Activated CD8-positive, alpha-beta T cell treated with anti-CD3 and anti-CD28 coated beads for 36 hours (primary cell): ENCODE data around the gene PTGER4. TPM values are rescaled to one million over a fixed set of nuclear protein-coding genes. Genes with fewer than 3 reads are reported as not detected.
"Not testable (repeated sequence)": the region's sequence is repeated elsewhere in the genome, so short reads cannot be mapped to it uniquely, and the experiment has no call there.

Source experiments
- ATAC-seq: fragments of 200-7000 bp; cut with Tn5 transposase; one replicate; pipeline ENCODE4 v1.10.0; 2021; ENCODE audit warnings: mild to moderate bottlenecking, moderate library complexity
- CTCF ChIA-PET: fragments of 350-600 bp; sonication (Branson Sonifier 250); formaldehyde crosslinking; loops from one replicate; lab custom pipeline; 2021; ENCODE audit warnings: antibody characterized with exemption; lab: Charles Lee
- POLR2A ChIA-PET: fragments of 350-600 bp; sonication (Branson Sonifier 250); formaldehyde crosslinking; loops from one replicate; lab custom pipeline; 2021; ENCODE audit warnings: antibody characterized with exemption; lab: Charles Lee
- DNase-seq: peaks from one replicate; pipeline ENCODE4 v3.0.0-alpha.2; 2020
- H3K27ac Mint-ChIP-seq: one replicate; pipeline ENCODE4 v1.8.0; 2021; ENCODE audit warnings: mild to moderate bottlenecking, mixed read lengths
- H3K27me3 Mint-ChIP-seq: one replicate; pipeline ENCODE4 v1.8.0; 2021; ENCODE audit warnings: mixed read lengths
- H3K36me3 Mint-ChIP-seq: one replicate; pipeline ENCODE4 v1.8.0; 2021; ENCODE audit warnings: low read depth, mixed read lengths
- H3K4me1 Mint-ChIP-seq: one replicate; pipeline ENCODE4 v1.8.0; 2021; ENCODE audit warnings: low read depth, mixed read lengths
- H3K4me3 Mint-ChIP-seq: one replicate; pipeline ENCODE4 v1.8.0; 2021; ENCODE audit warnings: mild to moderate bottlenecking, moderate library complexity, mixed read lengths
- H3K9me3 Mint-ChIP-seq: one replicate; pipeline ENCODE4 v1.8.0; 2021; ENCODE audit warnings: mixed read lengths
- intact Hi-C: fragments of 100-400 bp; cut with micrococcal nuclease; formaldehyde crosslinking; loops from one replicate; pipeline ENCODE4 v1.10.0; 2022
- total RNA-seq, 2 experiments: library from RNA; stranded (reverse); gene quantifications; one replicate each; pipeline ENCODE4 v1.2.3, GENCODE V29; 2021
- TF ChIP-seq, protein P1 (sequence below): fragments of 200-600 bp; IDR thresholded peaks from one replicate; pipeline ENCODE4 v1.8.0; 2022; ENCODE audit warnings: antibody characterized with exemption, mild to moderate bottlenecking

PTGER4 gene
- 10 to 100 TPM; 62.8 to 62.9 TPM for total RNA-seq

DNA sequence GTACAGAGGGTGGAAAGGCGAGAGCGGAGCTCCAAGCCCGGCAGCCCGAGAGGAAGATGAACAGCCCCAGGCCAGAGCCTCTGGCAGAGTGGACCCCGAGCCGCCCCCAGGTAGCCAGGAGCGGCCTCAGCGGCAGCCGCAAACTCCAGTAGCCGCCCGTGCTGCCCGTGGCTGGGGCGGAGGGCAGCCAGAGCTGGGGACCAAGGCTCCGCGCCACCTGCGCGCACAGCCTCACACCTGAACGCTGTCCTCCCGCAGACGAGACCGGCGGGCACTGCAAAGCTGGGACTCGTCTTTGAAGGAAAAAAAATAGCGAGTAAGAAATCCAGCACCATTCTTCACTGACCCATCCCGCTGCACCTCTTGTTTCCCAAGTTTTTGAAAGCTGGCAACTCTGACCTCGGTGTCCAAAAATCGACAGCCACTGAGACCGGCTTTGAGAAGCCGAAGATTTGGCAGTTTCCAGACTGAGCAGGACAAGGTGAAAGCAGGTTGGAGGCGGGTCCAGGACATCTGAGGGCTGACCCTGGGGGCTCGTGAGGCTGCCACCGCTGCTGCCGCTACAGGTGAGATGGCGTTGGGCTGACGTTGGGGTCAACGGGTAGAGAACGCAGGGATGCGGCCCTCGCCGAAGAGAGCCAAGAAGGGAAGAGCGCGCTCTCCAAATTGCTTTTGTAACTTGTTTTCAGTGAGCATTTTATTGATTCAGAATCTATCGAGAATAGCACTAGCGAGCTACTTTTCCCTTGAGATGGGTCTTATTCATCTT lies at the start of gene PTGER4:
Gene PTGER4 (plus strand): TSS at position 3 of the 769 bp plus-strand sequence. CDS start 1,079 bp downstream, outside the sequence.
- H3K36me3 Mint-ChIP-seq = peaks cover 51% of the 10 kb centered on the region
- DNase-seq (peak; percentile 56), ATAC-seq (peak; percentile 2)
- ChIA-PET CTCF (interaction anchor here (0.9 to 1.7 kb wide), 8 partner anchors 9 to 513 kb away, joined by 3 to 6 read pairs (median 3); no protein-coding TSS in a partner anchor), POLR2A (interaction anchor here (0.5 to 4.7 kb wide), 26 partner anchors 10 to 1480 kb away, joined by 3 to 45 read pairs (median 4); no protein-coding TSS in a partner anchor)
- peak within 1 kb of the TSS; percentile 98 for H3K27ac Mint-ChIP-seq
- TF ChIP-seq, protein P1, sequence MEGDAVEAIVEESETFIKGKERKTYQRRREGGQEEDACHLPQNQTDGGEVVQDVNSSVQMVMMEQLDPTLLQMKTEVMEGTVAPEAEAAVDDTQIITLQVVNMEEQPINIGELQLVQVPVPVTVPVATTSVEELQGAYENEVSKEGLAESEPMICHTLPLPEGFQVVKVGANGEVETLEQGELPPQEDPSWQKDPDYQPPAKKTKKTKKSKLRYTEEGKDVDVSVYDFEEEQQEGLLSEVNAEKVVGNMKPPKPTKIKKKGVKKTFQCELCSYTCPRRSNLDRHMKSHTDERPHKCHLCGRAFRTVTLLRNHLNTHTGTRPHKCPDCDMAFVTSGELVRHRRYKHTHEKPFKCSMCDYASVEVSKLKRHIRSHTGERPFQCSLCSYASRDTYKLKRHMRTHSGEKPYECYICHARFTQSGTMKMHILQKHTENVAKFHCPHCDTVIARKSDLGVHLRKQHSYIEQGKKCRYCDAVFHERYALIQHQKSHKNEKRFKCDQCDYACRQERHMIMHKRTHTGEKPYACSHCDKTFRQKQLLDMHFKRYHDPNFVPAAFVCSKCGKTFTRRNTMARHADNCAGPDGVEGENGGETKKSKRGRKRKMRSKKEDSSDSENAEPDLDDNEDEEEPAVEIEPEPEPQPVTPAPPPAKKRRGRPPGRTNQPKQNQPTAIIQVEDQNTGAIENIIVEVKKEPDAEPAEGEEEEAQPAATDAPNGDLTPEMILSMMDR = no peak
- peaks cover 29% of the 10 kb centered on the region for H3K4me1 Mint-ChIP-seq
- intact Hi-C loops = loop anchor here (1.0 to 10.0 kb wide), 7 partner anchors 25 to 1475 kb away; no protein-coding TSS in a partner anchor
- H3K9me3 Mint-ChIP-seq = no peaks in the 10 kb centered on the region
- H3K27me3 Mint-ChIP-seq = no peaks in the 10 kb centered on the region
- H3K4me3 Mint-ChIP-seq = peak within 1 kb of the TSS; percentile 99

DNA sequence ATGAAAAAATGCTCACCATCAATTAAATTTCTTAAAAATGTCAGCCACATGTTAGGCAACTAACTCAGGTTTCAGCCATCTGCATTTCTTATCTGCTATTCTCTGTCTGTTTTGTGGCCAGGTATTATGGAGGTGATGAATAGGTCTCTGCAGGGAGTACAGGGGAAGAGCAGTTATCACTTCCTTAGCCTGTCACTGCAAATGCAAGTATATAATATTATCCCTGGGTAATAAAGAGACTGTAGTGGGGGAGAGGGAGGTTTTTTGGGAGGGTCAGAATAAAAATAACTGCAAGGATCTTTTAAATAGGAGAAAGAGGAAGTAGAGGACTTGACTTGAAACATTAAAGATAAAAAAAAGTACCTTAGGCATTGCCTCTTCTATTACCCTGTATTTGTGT lies 49.6 kb upstream of the PTGER4 start:
- Mint-ChIP-seq H3K9me3 (no peaks in the 10 kb centered on the region), H3K4me1 (peaks cover 26% of the 10 kb centered on the region), H3K4me3 (no peak overlapping the region), H3K27ac (no peak overlapping the region), H3K27me3 (no peaks in the 10 kb centered on the region), H3K36me3 (no peaks in the 10 kb centered on the region)
- intact Hi-C loops = no loop called here
- TF ChIP-seq, protein P1 = no peak
- POLR2A ChIA-PET = no interaction called here
- DNase-seq = no peak
- no peak for ATAC-seq
- CTCF ChIA-PET = no interaction called here

DNA sequence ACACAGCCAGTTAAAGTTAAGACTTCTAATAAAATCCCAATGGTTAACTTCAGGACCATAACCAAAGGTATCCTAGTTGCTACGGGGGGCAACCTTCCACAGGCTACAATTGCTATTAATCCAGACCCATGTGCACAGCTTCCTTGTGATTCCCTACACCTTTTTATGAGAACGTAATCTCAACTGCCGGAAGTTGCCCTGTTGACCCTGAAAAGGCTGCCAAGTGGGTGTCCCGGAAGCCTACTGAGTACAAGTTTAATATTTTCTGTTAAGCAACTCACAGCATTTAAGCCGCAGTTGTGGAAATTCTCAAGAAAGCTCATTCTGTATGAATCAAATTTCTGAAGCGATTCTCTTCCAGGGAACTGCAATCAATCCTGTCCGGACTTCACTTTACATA lies 48.5 kb upstream of the PTGER4 start:
- TF ChIP-seq, protein P1 = no peak
- Mint-ChIP-seq H3K9me3 (peaks cover 7% of the 10 kb centered on the region), H3K36me3 (peaks cover 7% of the 10 kb centered on the region), H3K4me1 (peaks cover 26% of the 10 kb centered on the region), H3K27me3 (no peaks in the 10 kb centered on the region), H3K27ac (no peak overlapping the region), H3K4me3 (no peak overlapping the region)
- DNase-seq (no peak), ATAC-seq (no peak)
- POLR2A ChIA-PET = interaction anchor here (1.1 to 1.2 kb wide), 2 partner anchors 26 to 49 kb away, joined by 3 to 5 read pairs; partner anchors contain the start of gene PTGER4
- CTCF ChIA-PET = no interaction called here
- intact Hi-C loops = no loop called here

DNA sequence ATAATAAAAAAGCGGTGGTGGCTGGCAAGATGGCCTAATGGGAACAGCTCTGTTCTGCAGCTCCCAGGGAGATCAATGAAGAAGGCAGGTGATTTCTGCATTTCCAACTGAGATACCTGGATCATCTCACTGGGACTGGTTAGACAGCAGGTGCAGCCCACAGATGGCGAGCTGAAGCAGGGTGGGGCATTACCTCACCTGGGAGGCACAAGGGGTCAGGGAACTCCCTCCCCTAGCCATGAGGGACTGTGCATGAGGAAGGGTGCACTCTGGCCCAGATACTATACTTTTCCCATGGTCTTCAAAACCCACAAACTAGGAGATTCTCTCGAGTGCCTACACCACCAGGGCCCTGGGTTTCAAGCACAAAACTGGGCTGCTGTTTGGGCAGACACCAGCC lies 45.6 kb upstream of the PTGER4 start:
- H3K4me1 Mint-ChIP-seq = peaks cover 11% of the 10 kb centered on the region
- no peak overlapping the region for H3K4me3 Mint-ChIP-seq
- H3K27ac Mint-ChIP-seq = no peak overlapping the region
- no peak for ATAC-seq
- ChIA-PET CTCF (no interaction called here), POLR2A (no interaction called here)
- peaks cover 27% of the 10 kb centered on the region for H3K9me3 Mint-ChIP-seq
- no peaks in the 10 kb centered on the region for H3K27me3 Mint-ChIP-seq
- intact Hi-C loops = no loop called here
- H3K36me3 Mint-ChIP-seq = peaks cover 18% of the 10 kb centered on the region
- TF ChIP-seq, protein P1 = no peak
- no peak for DNase-seq

DNA sequence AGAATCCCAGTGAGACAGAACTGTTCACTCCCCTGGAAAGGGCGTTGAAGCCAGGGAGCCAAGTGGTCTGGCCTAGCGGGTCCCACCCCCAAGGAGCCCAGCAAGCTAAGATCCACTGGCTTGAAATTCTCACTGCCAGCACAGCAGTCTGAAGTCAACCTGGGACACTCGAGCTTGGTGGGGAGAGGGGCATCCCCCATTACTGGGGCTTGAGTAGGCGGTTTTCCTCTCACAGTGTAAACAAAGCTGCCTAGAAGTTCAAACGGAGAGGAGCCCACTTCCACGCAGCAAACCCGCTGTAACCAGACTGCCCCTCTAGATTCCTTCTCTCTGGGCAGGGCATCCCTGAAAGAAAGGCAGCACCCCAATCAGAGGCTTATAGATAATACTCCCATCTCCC lies 45.1 kb upstream of the PTGER4 start:
- Mint-ChIP-seq H3K36me3 (peaks cover 18% of the 10 kb centered on the region), H3K4me1 (peaks cover 11% of the 10 kb centered on the region), H3K4me3 (no peak overlapping the region), H3K27me3 (no peaks in the 10 kb centered on the region), H3K27ac (no peak overlapping the region), H3K9me3 (peaks cover 30% of the 10 kb centered on the region)
- intact Hi-C loops = no loop called here
- DNase-seq (peak; percentile 26), ATAC-seq (no peak)
- ChIA-PET CTCF (no interaction called here), POLR2A (no interaction called here)
- TF ChIP-seq, protein P1 = no peak

DNA sequence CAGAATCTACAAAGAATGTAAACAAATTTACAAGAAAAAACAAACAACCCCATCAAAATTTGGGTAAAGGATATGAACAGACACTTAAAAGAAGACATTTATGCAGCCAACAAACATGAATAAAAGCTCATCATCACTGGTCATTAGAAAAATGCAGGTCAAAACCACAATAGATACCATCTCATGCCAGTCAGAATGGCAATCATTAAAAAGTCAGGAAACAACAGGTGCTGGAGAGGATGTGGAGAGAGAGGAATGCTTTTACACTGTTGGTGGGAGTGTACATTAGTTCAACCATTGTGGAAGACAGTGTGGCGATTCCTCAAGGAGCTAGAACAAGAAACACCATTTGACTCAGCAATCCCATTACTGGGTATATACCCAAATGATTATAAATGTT lies 40.2 kb upstream of the PTGER4 start:
- Mint-ChIP-seq H3K36me3 (peaks cover 23% of the 10 kb centered on the region), H3K4me1 (peaks cover 15% of the 10 kb centered on the region), H3K9me3 (peaks cover 45% of the 10 kb centered on the region)
- POLR2A ChIA-PET, ATAC-seq, H3K4me3 Mint-ChIP-seq, intact Hi-C loops, H3K27ac Mint-ChIP-seq, H3K27me3 Mint-ChIP-seq, DNase-seq: not testable (repeated sequence)
- CTCF ChIA-PET = interaction anchor here (1.2 kb wide), 1 partner anchor 41 kb away, joined by 3 read pairs; no protein-coding TSS in a partner anchor
